GM12873 (cell line): ENCODE measurements around the gene CREBBP.

Source experiments
- TF ChIP-seq, protein P1 (sequence below): IDR thresholded peaks from 2 replicates; pipeline ENCODE4 v1.5.1; 2012; ENCODE audit warnings: low read depth, mild to moderate bottlenecking, moderate library complexity, low read length, control low read depth; ENCODE audit not compliant: insufficient read depth; ENCODE audit errors: missing control alignments

The CREBBP gene

DNA sequence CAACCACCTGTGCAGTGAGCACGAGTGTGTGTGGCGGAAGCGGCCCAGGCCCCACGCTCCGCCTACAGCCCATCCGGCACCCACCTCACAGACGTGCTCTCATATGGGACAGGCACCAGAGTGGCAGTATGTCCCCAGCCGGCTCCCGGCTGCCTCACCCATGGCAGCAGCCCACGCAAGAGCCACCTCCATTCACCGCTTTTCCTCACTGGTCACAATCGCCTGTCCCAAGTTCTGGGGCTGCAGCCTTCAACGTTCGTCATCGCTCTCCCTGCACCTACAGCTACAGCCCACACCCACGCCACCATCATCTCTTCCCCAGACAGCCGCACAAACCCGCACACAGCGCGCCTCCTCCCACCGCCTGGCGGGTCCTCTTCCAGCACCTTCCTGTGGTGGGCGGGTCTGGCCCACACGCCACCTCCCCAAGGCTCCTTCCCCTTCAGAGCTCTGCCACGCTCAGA is 145.7 kb downstream of the CREBBP start:
- TF ChIP-seq, protein P1, sequence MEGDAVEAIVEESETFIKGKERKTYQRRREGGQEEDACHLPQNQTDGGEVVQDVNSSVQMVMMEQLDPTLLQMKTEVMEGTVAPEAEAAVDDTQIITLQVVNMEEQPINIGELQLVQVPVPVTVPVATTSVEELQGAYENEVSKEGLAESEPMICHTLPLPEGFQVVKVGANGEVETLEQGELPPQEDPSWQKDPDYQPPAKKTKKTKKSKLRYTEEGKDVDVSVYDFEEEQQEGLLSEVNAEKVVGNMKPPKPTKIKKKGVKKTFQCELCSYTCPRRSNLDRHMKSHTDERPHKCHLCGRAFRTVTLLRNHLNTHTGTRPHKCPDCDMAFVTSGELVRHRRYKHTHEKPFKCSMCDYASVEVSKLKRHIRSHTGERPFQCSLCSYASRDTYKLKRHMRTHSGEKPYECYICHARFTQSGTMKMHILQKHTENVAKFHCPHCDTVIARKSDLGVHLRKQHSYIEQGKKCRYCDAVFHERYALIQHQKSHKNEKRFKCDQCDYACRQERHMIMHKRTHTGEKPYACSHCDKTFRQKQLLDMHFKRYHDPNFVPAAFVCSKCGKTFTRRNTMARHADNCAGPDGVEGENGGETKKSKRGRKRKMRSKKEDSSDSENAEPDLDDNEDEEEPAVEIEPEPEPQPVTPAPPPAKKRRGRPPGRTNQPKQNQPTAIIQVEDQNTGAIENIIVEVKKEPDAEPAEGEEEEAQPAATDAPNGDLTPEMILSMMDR = no peak

DNA sequence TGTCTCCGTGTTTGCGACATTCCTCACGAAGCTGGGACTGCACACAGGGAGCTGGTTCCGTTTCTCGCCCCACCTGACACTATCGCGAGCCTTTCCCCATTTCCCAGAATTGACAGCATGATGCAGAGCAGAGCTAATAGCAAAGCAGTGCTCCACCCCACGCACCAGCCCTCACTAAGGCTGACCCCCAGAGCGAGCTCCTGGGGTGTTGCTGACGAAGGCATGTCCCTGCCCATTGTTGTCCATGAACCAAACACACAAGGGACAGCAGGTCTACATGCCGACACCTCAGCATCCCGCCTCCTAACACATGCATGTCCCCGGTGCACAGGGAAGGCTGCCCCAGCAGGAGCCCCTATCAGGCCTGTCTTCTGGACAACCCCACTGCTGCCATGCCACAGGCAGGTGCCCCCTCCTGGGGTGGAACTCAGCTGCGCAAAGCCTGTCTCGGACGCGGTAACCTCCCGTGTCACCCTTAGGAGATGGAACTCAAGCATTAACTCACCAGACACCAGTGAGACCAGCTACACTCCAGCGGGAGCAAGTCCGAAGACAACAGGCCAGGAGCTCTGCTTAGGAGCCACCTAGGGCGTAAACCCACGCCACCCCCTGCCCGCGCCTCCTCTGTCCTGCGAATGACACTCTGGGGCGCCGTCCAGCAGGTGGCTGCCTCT is 146.3 kb downstream of the CREBBP start:
- TF ChIP-seq, protein P1 = no peak

DNA sequence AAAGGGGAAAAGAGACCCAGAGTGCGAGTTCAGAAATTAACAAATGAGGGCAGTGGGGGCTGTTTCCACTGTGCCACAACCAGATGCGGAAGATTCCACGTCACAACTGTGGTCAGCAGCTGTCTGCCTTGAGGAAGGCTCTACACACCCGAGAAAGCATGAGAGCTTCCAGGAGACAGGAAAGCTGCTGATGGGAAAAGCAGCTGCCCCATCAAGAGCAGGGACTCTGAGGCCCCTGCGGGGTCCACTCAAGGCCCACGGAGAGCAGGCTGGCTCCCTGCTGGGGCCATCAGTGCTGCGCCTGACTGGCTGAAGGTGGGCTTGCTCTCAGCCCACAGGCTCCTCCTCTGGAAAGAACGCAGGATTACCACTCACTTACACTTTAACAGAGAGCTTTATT is 148.3 kb downstream of the CREBBP start:
- TF ChIP-seq, protein P1 = no peak

DNA sequence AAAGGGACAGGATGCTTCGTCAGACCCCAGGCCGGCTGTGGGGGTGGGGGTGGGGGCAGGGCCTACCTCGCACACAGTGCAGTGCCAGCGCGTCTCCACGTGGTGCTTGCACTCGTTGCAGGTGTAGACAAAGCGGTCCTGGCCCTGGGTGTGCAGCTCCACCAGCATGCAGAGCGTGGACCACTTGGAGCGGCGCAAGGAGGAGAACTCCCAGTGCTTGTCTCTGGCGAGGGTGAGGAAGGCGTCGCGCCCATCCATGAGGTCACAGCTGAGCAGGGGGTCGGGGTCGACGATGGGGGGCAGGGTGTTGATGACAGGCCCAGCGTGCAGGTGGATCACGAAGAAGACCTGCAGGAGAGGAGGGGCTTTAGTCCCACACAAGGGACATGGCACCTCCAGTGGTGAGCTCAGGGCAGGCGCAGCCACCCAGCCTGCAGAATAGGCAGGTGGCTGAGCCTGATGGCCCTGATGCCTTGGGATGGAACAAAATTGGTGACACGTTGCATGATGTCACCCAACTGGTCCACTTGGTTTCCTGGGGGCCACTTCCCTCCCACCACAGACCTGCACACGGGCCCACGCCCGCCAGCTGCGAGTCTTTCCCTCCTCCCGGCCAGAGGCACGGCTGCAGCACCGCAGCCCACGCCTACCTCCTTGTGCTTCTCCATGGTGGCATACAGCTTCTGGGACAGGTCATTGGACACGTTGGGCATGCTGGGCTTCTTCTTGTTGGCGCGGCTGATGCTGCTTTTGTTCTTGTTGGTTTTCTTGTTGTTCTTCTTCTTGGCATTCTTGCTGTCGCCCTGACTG is 149.2 kb downstream of the CREBBP start:
- TF ChIP-seq, protein P1 = no peak

DNA sequence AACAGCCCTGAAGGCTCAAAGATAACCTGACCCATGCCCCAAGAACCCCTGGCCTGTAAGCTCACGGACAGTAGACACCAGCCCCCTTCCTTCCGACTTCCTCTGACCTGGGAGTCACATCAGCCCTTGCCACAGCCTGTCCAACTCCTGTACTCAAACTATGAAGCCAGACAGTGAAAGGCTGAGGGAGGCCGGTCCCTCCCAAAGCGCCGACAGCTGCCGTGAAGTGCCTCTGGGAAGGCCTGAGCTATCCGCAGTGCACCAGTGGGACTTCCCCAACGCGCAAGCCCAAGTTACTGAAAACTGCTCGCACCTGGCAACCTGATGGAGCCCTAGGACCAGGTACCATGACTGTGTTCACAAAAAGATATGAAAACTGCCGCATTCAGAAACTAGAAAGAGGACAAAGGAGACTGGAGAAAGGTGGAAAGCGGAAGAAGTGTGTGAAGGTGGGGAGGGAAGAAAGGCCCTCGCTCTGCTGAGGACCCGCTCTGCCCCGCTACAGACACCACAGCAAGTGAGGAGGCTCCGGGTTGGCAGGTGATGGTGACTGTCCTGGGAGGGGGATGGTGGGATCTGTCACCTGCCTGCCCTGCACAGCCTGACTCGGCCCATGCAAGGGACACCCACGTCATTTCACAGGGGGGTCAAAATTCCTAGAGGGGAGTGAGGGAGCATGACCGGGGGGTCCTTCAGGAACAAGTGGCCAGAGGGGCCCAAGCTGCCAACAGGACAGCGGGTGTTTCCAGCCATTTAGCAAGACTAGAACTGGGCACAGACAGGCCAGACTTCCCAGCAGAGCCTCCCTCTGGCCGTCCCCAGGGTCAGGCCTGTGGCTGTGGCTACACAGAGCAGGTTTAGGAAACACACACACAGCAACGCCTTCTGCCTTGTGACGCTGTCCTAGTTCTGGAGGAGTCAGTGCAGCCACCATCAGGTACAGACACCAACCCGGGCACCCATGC is 150.1 kb downstream of the CREBBP start:
- TF ChIP-seq, protein P1 = no peak

DNA sequence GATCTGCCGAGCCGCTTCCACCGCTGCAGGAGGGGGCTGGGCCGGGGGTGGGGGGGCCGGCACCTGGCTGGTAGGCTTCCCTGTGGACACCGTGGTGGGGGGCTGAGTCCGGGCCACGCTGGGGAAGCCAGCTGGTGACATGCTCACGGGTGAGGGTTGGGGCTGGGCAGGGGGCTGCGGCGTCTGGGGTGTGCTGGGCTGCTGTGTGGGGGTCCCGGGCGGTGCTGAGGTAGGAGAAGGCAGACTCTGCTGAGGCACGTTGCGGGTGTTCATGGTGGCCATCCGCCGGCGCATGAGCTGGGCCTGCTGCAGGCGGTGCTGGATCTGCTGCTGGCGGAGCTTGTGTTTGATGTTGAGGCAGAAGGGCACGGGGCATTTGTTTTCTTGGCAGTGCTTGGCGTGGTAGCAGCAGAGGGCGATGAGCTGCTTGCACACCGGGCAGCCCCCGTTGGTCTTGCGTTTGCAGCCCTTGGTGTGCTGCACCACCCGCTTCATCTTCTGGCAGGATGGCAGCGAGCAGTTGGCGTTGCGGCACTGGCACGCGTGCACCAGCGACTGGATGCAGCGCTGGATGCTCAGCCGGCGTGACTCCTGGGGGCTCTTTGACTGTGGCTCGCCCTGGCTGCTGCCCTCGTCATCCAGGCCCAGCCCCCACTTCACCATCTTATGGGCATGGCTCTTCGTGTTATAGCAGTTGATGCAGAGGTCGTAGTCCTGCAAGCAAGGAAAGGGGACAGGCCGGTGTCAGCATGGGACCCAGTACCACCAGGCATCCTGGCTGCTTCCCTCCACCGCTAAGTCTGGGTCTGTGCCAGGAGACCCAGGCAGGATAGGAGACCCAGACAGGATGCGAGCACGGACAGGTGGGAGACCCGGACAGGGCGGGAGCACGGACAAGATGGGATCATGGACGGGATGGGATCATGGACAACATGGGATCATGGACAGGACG is 151.1 kb downstream of the CREBBP start:
- TF ChIP-seq, protein P1 = no peak
